ENCODE measurements around the gene ZBED3.

- TF ChIP-seq POLR2AphosphoS5 (IDR thresholded peaks at IDR 0.05) (no peak), CTCF (IDR thresholded peaks at IDR 0.05) (no peak), POLR2A (IDR thresholded peaks at IDR 0.05) (no peak)
Measured at GRCh38 chr5:77074745-77075144, 12.3 kb downstream of the ZBED3 start.
